ENCODE results near the gene DDX56. TPM values are rescaled to one million over a fixed set of nuclear protein-coding genes. Genes with fewer than 3 reads are reported as not detected.
A peak's percentile ranks its signal among the peaks of the same experiment; 100 is the strongest.

The DDX56 gene
- total RNA-seq, 1 experiment from 2014 or later = 147 TPM

- H3K36me3 ChIP-seq (ENCODE audit: control insufficient read depth, insufficient read depth, low read length) = no peaks in the 10 kb centered on the region
- CTCF ChIA-PET = no interaction called here
- no peak for DNase-seq (ENCODE audit: low read depth, low spot score)
- intact Hi-C loops (cut with micrococcal nuclease; ENCODE audit: unreplicated experiment) = no loop called here
- H3K4me1 ChIP-seq (ENCODE audit: control insufficient read depth, insufficient read depth, low read length) = peaks cover 57% of the 10 kb centered on the region
- H3K9me3 ChIP-seq (ENCODE audit: control insufficient read depth, insufficient read depth, low read depth, low read length) = no peaks in the 10 kb centered on the region
- no peak for TF ChIP-seq SIN3A (IDR thresholded peaks at IDR 0.05; ENCODE audit: borderline replicate concordance, insufficient read depth, low read depth, low read length)
- in situ Hi-C loops (cut with HindIII; ENCODE audit: low pct_unique_long_range_greater_than_20kb, low sequenced_read_pairs) = no loop called here
- POLR2A ChIA-PET = no interaction called here
- ATAC-seq = no peak
- H3K4me3 ChIP-seq (ENCODE audit: low read depth in 2 of 2, low read length in 2 of 2) = no peak overlapping the region
- BruUV-seq (replicated peaks) = TSS peak; percentile 20
- H3K27ac ChIP-seq (ENCODE audit: low read length) = peak overlapping the region; percentile 5; the same call in 1 of the 2 replicates
- H3K27me3 ChIP-seq (ENCODE audit: control insufficient read depth, insufficient read depth, low read length) = no peaks in the 10 kb centered on the region
Observed at GRCh38 chr7:44617225-44617890, 43.6 kb upstream of the DDX56 start.

GRCh38 chr7:44616545-44616944, 42.8 kb upstream of the DDX56 start:
- no peaks in the 10 kb centered on the region for H3K36me3 ChIP-seq (ENCODE audit: control insufficient read depth, insufficient read depth, low read length)
- ChIA-PET POLR2A (interaction anchor here (0.6 kb wide), 1 partner anchor 11 kb away, joined by 3 read pairs; no protein-coding TSS in a partner anchor), CTCF (no interaction called here)
- intact Hi-C loops (cut with micrococcal nuclease; ENCODE audit: unreplicated experiment) (no loop called here), in situ Hi-C loops (cut with HindIII; ENCODE audit: low pct_unique_long_range_greater_than_20kb, low sequenced_read_pairs) (no loop called here)
- H3K4me1 ChIP-seq (ENCODE audit: control insufficient read depth, insufficient read depth, low read length) = peaks cover 49% of the 10 kb centered on the region
- no peak overlapping the region for H3K27ac ChIP-seq (ENCODE audit: low read length)
- DNase-seq (ENCODE audit: low read depth, low spot score) (no peak), ATAC-seq (no peak)
- H3K9me3 ChIP-seq (ENCODE audit: control insufficient read depth, insufficient read depth, low read depth, low read length) = no peaks in the 10 kb centered on the region
- TF ChIP-seq TCF7L2 (IDR thresholded peaks at IDR 0.05; ENCODE audit: low read depth, low read length) (no peak), SIN3A (IDR thresholded peaks at IDR 0.05; ENCODE audit: borderline replicate concordance, insufficient read depth, low read depth, low read length) (no peak), POLR2AphosphoS5 (IDR thresholded peaks at IDR 0.05; ENCODE audit: low read depth, low read length) (no peak), CTCF (IDR thresholded peaks at IDR 0.05) (no peak), REST (IDR thresholded peaks at IDR 0.05; ENCODE audit: insufficient read depth in 1 of 2, low read depth in 2 of 2, low read length in 1 of 2) (no peak)
- no TSS peak for BruUV-seq (replicated peaks)
- H3K27me3 ChIP-seq (ENCODE audit: control insufficient read depth, insufficient read depth, low read length) = no peaks in the 10 kb centered on the region
- no peak overlapping the region for H3K4me3 ChIP-seq (ENCODE audit: low read depth in 2 of 2, low read length in 2 of 2)

GRCh38 chr7:44615793-44616192, 42.1 kb upstream of the DDX56 start:
- CTCF ChIA-PET = no interaction called here

More at GRCh38 chr7:44615793-44616192, 42.1 kb upstream of the DDX56 start:
- in situ Hi-C loops (cut with HindIII; ENCODE audit: low pct_unique_long_range_greater_than_20kb, low sequenced_read_pairs) = no loop called here
- ATAC-seq (no peak), DNase-seq (ENCODE audit: low read depth, low spot score) (no peak)
- peaks cover 42% of the 10 kb centered on the region for H3K4me1 ChIP-seq (ENCODE audit: control insufficient read depth, insufficient read depth, low read length)
- H3K36me3 ChIP-seq (ENCODE audit: control insufficient read depth, insufficient read depth, low read length) = no peaks in the 10 kb centered on the region
- no peak overlapping the region for H3K4me3 ChIP-seq (ENCODE audit: low read depth in 2 of 2, low read length in 2 of 2)
- no peaks in the 10 kb centered on the region for H3K9me3 ChIP-seq (ENCODE audit: control insufficient read depth, insufficient read depth, low read depth, low read length)
- no peaks in the 10 kb centered on the region for H3K27me3 ChIP-seq (ENCODE audit: control insufficient read depth, insufficient read depth, low read length)
- BruUV-seq (replicated peaks) = no TSS peak
- H3K27ac ChIP-seq (ENCODE audit: low read length) = no peak overlapping the region
- no peak for TF ChIP-seq SIN3A (IDR thresholded peaks at IDR 0.05; ENCODE audit: borderline replicate concordance, insufficient read depth, low read depth, low read length)
- no peak for TF ChIP-seq POLR2AphosphoS5 (IDR thresholded peaks at IDR 0.05; ENCODE audit: low read depth, low read length)
- no peak for TF ChIP-seq CTCF (IDR thresholded peaks at IDR 0.05)
- TF ChIP-seq TCF7L2 (IDR thresholded peaks at IDR 0.05; ENCODE audit: low read depth, low read length) = no peak
- no peak for TF ChIP-seq REST (IDR thresholded peaks at IDR 0.05; ENCODE audit: insufficient read depth in 1 of 2, low read depth in 2 of 2, low read length in 1 of 2)
- POLR2A ChIA-PET = interaction anchor here (0.6 kb wide), 1 partner anchor 11 kb away, joined by 3 read pairs; no protein-coding TSS in a partner anchor
- intact Hi-C loops (cut with micrococcal nuclease; ENCODE audit: unreplicated experiment) = no loop called here
